ENCODE results near the gene FBXW12.

The FBXW12 gene

DNA sequence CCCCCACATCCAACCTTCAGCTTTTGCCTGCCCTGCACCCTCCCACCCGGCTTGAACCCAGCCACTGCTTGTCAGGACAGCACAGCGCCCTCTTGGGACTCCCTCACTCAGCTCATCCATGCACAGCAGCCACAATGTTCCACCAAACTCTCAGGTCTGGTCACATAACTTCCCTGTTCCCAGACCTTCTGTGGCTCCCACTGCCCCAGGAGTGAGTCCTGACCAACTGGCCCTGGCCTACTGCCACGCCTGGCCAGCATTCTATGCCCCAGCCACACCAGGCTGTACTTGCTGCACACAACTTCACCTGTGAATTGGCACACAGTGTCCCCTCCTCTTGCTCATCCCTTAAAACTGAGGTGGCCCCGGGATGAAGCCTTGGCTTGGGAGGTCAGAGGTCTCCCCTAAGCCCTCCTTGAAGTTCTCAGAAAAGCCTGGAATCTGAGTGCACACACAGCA, 36.8 kb downstream of the FBXW12 start:
- no peak for DNase-seq

GRCh38 chr3:48409291-48410201, 37.5 kb downstream of the FBXW12 start:
- no peak for DNase-seq

GRCh38 chr3:48410205-48411040, 38.4 kb downstream of the FBXW12 start:
- no peak for DNase-seq

GRCh38 chr3:48411041-48411588, 39.1 kb downstream of the FBXW12 start:
- no peak for DNase-seq

GRCh38 chr3:48411606-48412374, 39.8 kb downstream of the FBXW12 start:
- DNase-seq: no peak

- DNase-seq: no peak
Observed at GRCh38 chr3:48412375-48413001, 40.5 kb downstream of the FBXW12 start.

DNA sequence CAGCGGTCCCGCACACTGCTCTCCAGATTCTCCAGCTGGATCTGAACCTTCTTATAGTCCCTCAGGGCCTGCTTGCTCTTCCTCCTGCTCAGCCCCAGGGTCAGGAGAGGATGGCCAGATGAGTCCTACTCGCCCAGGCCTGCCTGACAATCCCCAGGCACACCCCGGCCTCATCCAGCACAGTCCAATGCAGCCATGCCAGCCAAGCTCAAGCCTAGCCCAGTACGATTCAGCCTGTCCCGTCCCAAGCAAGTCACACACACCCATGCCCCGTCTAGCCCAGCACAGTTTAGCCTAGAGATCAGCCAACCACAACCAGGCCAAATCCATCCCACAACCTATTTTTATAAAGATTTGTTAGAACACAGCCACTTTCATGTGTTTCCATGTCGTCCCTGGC, 41.1 kb downstream of the FBXW12 start:
- no peak for DNase-seq

DNA sequence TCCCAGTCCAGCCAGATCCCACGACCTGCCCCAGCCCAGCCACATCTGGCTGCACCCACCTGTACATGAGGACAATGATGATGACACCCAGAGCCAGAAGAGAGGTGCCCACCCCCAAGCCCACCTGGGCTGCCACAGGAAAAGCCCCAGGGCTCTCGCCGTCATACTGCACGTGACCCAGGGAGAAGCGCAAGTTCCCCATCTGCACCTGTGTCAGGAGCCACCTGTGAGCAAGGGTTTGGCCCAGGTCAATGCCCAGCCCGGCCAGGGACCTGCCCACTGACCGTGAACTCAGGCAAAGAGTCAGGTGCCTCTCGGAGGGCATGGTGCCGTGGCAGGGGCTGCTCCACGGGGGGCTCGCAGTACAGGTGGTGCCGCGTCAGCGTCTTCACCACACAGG, 41.6 kb downstream of the FBXW12 start:
- DNase-seq: no peak

GRCh38 chr3:48414376-48415250, 42.6 kb downstream of the FBXW12 start:
- peak in 1 of 2 experiments; percentile 3 for DNase-seq

DNA sequence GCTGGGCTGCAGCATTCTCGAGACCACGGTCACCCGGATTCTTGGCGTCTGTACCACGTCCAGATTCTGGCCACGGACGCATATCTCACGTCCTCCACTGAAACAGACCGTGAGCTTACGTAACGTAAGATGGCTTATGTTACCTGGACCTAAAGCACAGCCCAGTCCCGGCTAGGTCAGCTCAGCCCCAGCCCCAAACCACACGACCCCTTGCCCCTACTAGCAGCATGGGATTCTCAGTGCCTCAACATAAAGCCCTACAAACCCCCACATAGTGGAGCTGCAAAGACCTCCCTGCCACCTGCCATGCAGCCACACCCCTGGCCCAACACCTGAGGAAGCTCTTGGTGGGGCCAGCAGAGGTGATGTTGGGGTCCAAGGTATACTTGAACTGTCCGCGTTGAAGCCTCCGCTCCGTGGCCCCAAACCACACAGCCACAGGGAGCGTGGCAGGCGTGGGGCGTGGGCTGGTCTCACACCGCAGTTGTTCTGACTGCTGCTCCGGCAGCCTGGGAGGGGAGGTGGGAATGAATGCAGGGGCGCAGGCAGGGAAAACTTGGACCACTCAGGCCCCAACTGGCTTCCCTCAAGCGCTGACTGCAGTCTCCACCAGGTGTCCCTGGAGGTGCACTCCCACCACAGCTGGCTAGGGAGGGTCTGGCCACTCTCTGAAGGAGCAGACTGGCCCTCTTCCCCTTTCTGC, 43.4 kb downstream of the FBXW12 start:
- no peak for DNase-seq

GRCh38 chr3:48416091-48416505, 44.1 kb downstream of the FBXW12 start:
- no peak for DNase-seq

- no peak for DNase-seq
Observed at GRCh38 chr3:48416546-48416945, 44.5 kb downstream of the FBXW12 start.

DNA sequence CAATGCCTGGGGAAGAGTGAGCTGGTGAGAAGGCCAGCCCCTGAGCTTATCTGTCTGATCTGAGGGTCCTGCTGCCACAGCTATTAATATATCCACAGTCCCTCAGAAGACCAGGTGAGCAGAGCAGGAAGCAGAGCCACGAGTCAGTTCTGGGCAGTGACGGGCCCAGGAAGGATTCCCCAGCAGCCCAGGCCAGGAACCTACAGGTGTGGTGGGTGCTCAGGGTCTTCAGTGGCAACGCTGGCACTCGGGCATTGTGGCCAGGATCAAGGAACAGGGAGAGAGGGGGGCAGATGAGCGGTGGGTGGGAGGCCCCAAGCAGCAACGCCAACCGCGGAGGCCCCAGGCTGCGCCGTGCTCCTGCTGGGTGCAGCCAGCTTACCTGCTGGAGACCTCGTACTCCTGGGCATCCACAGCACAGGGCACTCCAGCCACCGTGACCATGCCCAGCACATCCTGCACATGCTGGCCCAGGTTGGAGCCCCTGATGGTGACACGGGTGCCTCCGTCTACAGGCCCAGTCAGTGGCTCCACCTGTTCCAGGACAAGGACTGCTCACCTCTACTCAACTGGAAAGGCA, 45.6 kb downstream of the FBXW12 start:
- no peak for DNase-seq

- DNase-seq: no peak
Observed at GRCh38 chr3:48418140-48418539, 46.1 kb downstream of the FBXW12 start.

GRCh38 chr3:48418651-48419050, 46.6 kb downstream of the FBXW12 start:
- no peak for DNase-seq

- DNase-seq: no peak
Observed at GRCh38 chr3:48419149-48419548, 47.1 kb downstream of the FBXW12 start.

GRCh38 chr3:48419597-48419996, 47.6 kb downstream of the FBXW12 start:
- no peak for DNase-seq

DNA sequence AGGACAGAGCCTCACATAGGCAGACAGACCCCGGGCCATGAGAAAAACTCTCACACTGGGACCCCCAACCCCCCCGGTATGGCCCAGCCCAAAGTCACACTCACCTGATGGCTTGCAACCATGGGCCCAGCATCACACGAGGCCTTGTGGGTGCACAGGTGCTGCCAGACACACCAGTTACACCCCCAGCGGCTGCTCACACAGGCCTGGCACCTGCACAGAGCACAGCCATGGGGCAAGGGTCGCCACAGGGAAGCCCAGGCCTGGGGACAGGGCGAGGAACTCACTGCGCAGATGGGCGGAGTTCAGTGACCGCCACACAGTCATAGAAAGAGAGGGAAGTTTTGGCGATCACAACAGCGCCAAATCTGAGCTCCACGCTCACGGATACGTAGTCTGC, 48.5 kb downstream of the FBXW12 start:
- DNase-seq: no peak

DNA sequence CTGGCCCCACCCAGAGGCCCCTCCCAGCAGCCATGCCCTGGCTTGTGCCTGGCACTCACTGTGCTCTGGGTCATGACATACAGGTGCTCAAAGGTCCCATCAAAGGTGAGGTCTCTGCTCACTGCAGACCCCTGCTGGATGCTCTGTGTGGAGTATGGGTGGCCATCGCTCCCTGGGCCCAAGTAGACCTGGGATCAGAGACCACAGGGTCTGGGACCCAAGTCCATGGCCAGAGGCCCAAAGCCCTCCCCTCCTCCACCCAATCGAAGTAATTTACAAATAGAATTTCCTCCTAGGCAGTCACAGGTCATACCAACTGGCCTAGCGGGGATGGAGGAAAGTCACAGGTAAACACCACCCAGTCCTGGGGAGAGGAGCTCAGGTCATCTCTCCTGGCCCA, 50.3 kb downstream of the FBXW12 start:
- DNase-seq: no peak

DNA sequence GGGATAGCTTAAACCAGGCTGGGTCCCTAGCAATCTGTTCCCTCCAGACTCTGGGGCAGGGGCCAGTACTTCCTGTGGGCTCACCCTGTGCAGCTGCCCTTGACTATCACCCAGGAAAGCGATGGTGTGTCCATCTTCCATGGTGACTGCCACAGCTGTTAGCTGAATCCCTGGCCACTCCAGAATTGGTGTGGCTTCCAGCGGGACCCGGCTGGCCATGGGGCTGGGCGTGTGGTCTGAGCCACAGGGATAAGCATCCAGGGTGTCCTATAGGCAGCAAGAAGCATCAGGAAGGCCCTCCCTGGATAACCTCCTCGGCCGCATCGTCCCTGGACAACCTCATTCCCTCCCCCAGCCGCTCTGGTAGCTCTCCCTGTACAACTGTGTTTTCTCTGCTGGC, 50.7 kb downstream of the FBXW12 start:
- no peak for DNase-seq

Data from NCI-H446 (cell line).